GM03348 (cell line): ENCODE results near the gene SPNS3.

Source experiments
- DNase-seq: peaks from one replicate; pipeline ENCODE4 v3.0.0; 2012; ENCODE audit warnings: low spot score

Gene SPNS3

DNA sequence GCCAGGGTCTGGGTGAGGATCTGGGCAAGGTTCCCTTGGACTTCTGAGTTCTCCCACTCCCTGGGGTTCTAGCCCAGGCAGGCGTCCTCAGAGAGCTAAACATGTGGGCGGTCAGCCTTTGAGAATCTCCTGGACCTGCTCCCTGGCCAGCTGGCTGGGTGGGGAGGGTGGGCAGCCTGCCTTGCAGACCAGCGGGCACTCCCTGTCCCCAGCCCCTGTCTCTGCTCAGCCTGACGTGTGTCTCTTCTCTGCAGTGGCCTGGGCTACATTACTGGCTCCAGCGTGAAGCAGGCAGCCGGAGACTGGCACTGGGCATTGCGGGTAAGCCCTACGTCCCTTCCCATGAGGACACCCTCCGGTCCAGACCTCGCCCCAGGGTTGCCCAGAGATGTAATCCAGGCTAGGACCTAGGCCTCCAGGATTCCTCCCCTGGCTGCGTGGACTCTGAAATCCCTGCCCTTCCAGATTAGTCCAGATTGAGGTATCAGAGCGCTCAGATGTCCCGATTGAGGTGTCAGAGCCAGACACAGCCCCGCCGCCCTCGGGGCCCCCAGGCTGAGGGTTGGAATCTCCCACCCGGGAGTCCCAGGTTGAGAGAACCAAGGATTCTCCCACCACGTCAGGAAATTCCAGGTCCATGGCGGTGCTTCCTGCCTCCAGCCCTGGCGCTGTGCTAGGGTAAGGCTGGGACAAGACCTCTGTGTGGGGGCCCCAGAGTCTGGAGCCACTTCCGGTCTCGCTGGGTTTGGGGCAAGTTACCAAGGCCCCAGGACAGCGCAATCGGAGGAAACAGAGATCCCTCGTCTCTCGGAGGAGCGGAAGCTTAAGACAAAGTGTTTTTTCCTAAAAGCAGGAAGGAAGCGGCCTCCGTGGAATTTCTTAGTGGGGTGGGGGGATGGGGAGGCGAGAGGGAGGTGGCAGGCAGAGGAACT lies 97.3 kb downstream of the SPNS3 start:
- DNase-seq = no peak

DNA sequence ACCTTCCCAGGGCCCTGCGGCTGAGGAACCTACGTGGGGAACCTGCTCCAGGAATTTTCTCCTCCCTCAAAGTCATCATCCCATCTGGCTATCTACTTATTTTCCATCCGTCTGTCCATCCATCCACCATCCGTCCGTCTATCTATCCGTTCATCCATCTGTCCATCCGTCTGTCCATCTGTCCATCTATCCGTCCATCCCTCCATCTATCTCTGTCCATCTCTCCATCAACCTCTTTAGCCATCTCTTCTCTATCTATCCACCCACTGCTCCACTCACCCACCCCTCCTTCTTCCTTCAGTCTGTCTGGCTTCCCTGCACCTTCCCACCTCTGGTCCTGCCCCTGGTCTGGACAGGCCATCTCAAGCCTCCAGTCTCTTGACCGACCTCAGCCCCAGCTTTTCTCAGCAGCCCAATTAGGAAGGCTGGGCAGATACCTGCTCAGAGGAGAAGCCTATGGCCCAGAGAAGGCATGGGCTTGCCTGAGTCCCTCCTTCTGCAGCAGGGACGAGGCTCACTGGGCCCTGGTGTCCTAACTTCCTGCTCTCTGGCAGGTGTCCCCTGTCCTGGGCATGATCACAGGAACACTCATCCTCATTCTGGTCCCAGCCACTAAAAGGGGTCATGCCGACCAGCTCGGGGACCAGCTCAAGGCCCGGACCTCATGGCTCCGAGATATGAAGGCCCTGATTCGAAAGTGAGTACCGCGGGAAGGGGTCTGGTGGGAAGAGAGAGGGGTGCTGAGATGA lies 98.4 kb downstream of the SPNS3 start:
- no peak for DNase-seq

DNA sequence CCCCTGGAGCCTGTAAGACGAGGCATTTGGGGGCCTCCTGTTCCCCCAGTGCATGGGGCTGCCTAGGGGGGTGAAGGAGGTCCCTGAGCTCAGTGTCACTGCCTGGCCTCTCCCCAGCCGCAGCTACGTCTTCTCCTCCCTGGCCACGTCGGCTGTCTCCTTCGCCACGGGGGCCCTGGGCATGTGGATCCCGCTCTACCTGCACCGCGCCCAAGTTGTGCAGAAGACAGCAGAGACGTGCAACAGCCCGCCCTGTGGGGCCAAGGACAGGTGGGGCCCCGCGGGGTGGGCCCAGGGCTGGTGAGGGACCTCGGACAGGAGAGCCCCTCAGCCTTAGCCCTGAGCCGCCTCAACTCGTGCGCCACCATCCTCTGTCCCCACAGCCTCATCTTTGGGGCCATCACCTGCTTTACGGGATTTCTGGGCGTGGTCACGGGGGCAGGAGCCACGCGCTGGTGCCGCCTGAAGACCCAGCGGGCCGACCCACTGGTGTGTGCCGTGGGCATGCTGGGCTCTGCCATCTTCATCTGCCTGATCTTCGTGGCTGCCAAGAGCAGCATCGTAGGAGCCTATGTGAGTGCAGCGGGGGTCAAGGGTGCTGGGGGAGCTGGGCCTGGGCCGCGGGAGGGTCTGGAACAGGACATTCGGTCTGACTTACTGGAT lies 99.3 kb downstream of the SPNS3 start:
- no peak for DNase-seq

DNA sequence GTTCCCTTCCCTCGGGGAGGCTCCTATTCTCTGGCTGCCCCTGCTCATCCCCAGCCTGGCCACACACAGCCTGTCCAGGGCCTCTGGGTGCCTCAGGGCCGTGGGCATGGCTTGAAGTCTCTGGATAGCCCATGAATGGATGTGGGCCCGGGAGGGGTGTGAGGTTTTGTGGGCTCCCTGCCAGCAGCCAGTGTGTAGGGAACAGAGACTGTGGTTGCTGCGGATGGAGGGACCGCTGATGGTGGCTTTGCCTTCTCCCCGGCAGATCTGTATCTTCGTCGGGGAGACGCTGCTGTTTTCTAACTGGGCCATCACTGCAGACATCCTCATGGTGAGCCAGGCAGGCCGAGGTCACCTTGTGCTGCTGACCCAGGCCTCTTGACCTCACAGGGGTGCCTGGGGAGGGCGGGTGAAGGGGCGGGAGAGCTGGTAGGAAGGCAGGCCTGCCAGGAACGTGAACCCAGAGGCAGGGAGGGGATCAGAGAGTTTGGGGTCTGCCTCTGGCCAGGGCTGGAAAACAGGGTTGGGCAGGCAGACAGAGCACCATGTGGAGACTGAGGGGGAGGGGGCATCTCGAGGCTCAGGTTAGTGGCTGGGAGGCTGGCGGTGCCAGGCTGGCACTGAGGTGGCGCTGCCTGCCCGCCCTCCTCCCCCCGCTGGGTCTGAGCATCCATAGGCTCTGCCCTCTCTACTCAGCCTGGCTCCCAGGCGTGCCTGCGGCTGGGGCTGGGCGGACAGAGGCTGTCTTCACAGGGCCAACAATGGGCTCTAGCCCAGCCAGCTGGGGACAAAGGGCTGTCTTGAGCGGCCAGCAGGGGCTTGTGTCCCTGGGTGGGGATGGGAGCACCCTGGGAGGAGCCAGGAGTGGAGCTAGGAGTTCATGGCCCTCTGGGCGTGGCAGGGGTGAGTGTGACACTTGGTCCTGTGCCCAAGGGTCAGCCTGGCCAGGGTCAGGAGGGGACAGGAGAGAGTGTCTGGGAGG lies 100.1 kb downstream of the SPNS3 start:
- DNase-seq = no peak

DNA sequence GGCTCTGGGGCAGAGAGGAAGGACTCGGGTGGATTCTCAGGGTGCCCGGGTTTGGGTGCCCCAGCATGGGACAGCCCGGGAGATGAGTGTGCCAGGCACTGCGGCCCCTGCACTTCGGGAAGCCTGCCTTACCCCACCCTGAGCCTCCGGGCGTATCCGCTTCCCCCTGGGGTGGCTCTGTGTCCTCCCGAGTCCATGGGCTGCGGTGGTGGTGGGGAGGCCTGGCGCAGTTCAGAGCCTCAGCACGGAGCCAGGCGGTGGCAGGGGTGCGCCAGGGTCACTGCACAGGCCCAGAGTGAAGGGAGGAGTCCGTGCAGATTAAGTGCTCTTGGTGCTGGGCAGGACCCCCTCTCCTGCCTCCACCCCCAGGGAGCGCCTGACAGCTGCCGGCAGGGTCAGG lies 100.8 kb downstream of the SPNS3 start:
- no peak for DNase-seq

DNA sequence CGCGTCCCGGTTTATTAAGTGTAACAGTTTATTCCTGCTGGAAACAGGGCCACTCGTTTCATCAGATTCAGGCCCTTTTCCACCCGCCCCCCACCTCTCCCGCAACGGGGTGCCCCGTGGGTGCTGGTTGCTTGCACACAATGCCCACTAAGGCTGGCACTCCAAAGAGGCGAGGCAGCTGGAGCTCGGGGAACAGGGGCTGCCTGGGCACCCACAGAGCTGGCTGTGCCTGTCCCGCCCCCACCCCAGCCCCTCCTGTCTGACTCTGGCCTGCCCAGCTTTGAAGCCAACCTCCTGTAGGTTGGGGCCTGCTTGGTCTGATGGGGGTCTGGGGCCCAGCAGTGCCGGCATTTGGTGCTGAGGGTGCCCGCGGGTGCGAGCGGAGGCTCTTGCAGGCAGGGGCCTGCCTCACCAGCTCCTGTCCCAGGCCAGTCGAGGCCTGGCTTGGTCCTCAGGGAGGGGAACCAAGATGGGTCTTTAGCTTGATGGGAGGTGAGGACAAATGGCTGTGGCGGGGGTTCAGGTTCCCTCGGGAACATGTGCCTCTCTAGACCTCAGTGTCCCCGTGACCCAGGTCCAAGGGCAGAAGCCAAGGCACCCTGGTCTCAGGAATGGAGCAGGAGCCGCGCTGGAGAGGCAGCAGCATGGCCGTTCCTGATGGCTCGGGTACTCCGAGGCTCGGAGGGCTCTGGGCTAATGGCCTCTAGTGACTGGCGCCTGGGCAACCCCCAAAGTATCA lies 101.4 kb downstream of the SPNS3 start:
- no peak for DNase-seq

DNA sequence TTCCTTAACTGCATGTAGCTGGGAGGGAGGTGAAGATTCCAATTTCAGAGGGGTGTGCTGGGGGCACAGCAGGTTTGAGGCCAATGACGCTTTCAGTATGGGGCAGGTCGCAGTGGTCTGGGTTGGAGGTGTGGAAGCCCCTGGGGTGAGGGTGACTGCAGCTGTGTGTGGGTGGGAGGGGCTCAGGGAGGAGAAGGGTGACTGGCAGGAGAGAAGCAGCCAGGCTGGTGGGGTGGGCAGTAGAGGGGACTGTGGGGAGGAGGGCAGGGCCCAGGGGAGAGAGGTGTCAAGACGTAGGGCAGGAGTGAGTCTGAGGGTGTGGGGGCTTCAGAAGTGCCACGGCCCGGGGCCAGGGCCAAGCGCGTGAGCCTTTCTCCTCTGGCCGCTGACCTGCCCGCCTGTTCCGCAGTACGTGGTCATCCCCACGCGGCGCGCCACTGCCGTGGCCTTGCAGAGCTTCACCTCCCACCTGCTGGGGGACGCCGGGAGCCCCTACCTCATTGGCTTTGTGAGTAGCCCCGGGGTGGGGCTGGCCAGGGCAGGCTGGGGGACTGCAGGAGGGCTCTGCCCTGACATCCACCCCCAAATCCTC lies 102.0 kb downstream of the SPNS3 start:
- no peak for DNase-seq

DNA sequence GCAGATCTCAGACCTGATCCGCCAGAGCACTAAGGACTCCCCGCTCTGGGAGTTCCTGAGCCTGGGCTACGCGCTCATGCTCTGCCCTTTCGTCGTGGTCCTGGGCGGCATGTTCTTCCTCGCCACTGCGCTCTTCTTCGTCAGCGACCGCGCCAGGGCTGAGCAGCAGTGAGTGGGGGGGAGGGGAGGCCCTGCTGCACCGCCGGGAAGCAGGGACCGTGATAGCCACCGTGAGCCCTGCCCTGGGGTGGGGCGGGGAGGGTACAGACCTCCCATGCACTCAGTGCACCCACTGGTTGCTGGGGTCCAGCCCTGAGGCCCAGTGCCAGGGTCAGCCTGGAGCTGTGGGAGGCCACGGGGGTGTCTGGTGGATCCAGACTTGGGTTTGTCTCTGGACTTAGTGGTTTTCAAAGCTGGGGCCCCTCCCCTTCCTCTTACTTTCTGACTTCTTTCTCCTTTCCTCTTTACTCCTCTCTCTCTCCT lies 102.6 kb downstream of the SPNS3 start:
- peak; percentile 48 for DNase-seq

DNA sequence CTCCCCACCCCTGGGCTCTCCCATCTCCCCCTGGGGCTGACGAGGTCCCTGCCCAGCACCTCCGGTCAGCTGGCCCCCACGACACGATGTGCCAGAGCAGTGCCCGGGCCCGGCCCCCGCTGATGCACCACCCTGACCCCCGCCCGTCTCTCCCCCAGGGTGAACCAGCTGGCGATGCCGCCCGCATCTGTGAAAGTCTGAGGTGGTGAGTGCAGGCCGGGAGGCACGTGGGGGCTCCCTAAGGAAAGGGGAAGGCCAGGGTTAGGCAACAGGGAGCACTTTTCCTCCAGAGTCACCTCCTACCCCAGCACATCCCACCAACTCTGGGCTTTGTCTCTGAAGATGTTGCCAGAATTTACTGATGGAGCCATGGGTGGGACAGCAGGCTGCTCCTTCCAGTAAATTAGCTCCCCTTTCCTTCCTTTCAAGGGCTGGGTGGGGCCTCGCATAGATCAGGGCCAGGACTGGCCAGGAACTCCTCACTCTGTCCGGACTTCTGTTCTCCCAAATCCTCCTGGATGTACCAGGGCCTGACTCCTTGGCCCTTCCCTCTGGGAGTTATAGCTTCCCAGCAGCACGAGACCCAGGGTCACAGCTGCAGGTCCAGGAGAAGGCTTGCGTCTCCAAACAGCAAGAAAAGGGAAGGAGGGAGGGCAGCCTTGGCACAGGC lies 103.1 kb downstream of the SPNS3 start:
- DNase-seq = peak; percentile 58
